ENCODE measurements around the gene BRIX1. TPM values are rescaled to one million over a fixed set of nuclear protein-coding genes. Genes with fewer than 3 reads are reported as not detected.
"Not testable (repeated sequence)": the region's sequence is repeated elsewhere in the genome, so short reads cannot be mapped to it uniquely, and the experiment has no call there.

BRIX1 gene
- total RNA-seq, 4 donors from 2014 or later: 21.9 to 33.3 (median 29.8) TPM

GRCh38 chr5:34968258-34968657, 52.7 kb downstream of the BRIX1 start:
- no peaks in the 10 kb centered on the region for H3K36me3 ChIP-seq
- no peak overlapping the region for H3K4me3 ChIP-seq
- H3K27me3 ChIP-seq: no peaks in the 10 kb centered on the region
- H3K4me1 ChIP-seq: no peaks in the 10 kb centered on the region
- no peaks in the 10 kb centered on the region for H3K9me3 ChIP-seq
- 88% methylated on average over 2 of the region's 2 CpGs for WGBS
- no peak for DNase-seq (ENCODE audit: low spot score in 2 of 2)
- no peak for TF ChIP-seq POLR2AphosphoS5 (IDR thresholded peaks at IDR 0.05)
- TF ChIP-seq EP300 (IDR thresholded peaks at IDR 0.05): no peak
- TF ChIP-seq CTCF (IDR thresholded peaks at IDR 0.05): no peak
- TF ChIP-seq POLR2A (IDR thresholded peaks at IDR 0.05): no peak
- no peak overlapping the region for H3K27ac ChIP-seq

- 74% methylated on average over 1 of the region's 1 CpG for WGBS
- Histone ChIP-seq H3K4me1 (no peaks in the 10 kb centered on the region), H3K9me3 (no peaks in the 10 kb centered on the region), H3K4me3 (no peak overlapping the region), H3K27ac (no peak overlapping the region), H3K27me3 (no peaks in the 10 kb centered on the region), H3K36me3 (no peaks in the 10 kb centered on the region)
- no peak for DNase-seq (ENCODE audit: low spot score in 2 of 2)
- TF ChIP-seq EP300 (IDR thresholded peaks at IDR 0.05): no peak
- no peak for TF ChIP-seq POLR2AphosphoS5 (IDR thresholded peaks at IDR 0.05)
- no peak for TF ChIP-seq CTCF (IDR thresholded peaks at IDR 0.05)
- TF ChIP-seq POLR2A (IDR thresholded peaks at IDR 0.05): no peak
Measured at GRCh38 chr5:34970552-34970951, 55.0 kb downstream of the BRIX1 start.

- H3K27me3 ChIP-seq; H3K4me3 ChIP-seq; H3K36me3 ChIP-seq; H3K27ac ChIP-seq; DNase-seq (ENCODE audit: low spot score in 2 of 2); H3K9me3 ChIP-seq; H3K4me1 ChIP-seq: not testable (repeated sequence)
- WGBS: 91% methylated on average over 4 of the region's 4 CpGs
Measured at GRCh38 chr5:34971655-34972054, 56.1 kb downstream of the BRIX1 start.

Other genes with a start within 250 kb of the BRIX1 start
- gene TTC23L, start 76.5 kb upstream of the BRIX1 start, total RNA-seq: 1 to 10 TPM in 2 of 4 donors, under 1 TPM in 2; 0.48 to 7.0 (median 0.78) TPM
- 10 to 100 TPM; 11.4 to 29.9 (median 17.7) TPM for gene RAD1, start 207 bp upstream of the BRIX1 start, total RNA-seq
- 10 to 100 TPM; 19.1 to 40.6 (median 25.8) TPM for gene DNAJC21, start 13.8 kb downstream of the BRIX1 start, total RNA-seq
- not detected for gene AGXT2, start 132.2 kb downstream of the BRIX1 start, total RNA-seq

All from suprapubic skin (tissue), 4 donors.